T-helper 2 cell treated with Interferon-gamma antibody and Interleukin-4, amounts not matched to agents 100 ng/mL and 5 ng/mL, for 36 hours (primary cell): Measurements from ENCODE around the gene PPIB. TPM values are rescaled to one million over a fixed set of nuclear protein-coding genes. Genes with fewer than 3 reads are reported as not detected.
"Not testable (repeated sequence)": the region's sequence is repeated elsewhere in the genome, so short reads cannot be mapped to it uniquely, and the experiment has no call there.

Experiments
- intact Hi-C: fragments of 100-400 bp; cut with micrococcal nuclease; formaldehyde crosslinking; loops from one replicate; pipeline ENCODE4 v1.15.1; 2023
- total RNA-seq: library from RNA; stranded (reverse); gene quantifications from 2 replicates; pipeline ENCODE4 v1.2.3, GENCODE V29; 2022

The PPIB gene
- total RNA-seq, 1 donor from 2014 or later, result 587 TPM

DNA sequence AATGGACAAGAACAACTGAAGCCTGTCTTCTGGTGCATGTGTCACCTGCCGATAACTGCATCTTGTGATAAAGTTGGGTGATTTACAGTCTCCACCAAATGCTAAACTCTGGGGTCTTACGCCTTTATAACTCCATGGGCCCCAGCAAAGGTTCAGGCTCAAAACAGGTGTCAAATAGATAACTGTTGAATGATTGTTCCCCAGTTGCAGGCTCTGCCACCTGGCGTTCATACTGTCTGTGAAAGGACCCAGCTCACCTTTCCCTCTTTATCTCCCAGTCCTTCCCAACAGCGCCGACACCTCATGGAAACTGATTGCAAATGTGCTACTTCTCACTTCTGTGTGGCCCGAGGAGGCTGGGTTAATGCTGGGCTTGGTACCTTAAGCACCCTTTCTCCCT, 19.5 kb downstream of the PPIB start:
- intact Hi-C loops, result no loop called here

DNA sequence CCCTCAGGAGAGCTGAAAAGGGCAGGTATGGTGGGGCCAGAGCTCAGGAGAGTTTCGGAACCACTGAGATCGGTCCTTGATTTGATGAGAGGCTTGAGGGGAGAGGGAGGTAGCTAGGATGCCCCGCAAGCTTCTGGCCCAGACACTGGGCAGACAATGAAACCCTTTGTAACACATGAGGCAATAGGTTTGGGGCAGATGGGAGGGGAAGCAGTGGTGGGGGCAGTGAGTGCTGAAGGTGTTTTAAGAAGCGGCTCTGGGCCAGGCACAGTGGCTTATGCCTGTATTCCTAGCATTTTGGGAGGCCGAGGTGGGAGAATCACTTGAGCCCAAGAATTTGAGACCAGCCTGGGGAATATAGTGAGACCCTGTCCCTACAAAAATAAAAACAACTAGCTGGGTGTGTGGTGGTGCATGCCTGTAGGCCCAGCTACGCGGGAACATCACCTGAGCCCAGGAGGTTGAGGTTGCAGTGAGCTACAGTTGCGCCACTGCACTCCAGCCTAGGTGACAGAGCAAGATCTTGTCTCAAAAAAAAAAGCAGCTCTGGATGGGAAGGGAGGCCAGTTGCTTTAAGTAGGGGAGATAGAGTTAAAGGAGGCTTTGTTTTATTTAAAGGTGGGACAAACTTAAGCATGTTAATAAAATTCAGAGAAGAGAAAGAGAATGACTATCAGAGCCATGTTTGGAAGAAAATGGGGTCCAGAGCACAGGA, 20.9 kb downstream of the PPIB start:
- intact Hi-C loops, result no loop called here

DNA sequence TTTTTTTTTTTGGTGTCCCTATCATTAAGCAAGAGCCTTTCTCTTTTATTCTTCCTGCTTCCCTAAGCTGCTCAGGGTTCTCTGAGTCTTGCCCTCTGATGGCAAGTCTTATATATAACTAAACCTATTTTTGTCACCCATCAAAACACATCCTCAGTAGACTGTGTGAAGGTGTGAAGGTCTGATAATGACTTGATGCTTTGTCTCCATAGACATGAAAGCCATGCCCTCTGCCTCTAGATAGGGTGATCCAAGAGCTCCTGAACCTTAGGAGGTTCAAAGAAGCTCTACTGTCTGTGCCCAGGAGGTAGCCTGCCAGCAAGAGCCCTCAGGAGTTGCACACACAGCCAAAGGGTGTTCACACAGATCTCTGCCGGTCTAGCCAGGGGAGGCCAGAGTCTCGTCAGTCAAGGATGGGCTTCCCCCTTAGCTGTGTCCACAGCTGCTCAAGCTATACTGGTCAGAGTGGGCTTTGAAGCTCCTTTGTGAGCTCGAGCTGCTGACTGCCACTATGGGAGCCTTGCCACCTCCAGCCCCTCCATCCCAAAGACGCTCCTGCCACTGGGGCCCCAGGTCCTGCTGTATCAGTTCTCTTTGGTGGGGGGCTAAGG, 24.4 kb downstream of the PPIB start:
- intact Hi-C loops, result no loop called here

DNA sequence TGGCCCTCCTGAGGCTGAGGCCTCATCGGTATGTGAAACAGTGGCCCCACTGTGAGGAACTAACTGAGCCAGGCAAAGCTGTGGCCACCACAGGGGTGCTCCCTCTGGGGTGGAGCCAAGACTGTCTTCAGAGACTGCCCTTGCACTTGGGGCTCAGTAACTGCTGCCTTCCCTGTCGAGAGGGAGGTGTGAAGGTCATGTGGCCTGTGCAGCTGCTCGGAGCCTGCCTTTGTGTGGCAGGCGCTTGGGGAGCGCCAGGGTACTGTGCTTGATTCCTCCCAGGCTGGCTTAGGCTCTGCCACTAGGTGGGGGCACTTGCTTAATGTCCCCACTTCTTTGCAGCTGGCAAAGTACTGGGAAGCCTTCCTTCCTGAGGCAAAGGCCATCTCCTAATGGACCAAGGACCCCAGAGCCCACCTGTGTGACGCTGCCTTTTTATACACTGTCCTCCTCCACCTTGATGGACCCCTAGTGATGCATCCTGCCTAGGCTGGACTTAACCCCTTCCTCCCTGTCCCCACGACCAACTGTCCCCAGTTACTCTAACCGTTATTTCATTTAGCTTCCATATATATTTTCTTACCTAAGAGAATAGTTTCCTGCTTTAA, 25.5 kb downstream of the PPIB start:
- intact Hi-C loops, result no loop called here

DNA sequence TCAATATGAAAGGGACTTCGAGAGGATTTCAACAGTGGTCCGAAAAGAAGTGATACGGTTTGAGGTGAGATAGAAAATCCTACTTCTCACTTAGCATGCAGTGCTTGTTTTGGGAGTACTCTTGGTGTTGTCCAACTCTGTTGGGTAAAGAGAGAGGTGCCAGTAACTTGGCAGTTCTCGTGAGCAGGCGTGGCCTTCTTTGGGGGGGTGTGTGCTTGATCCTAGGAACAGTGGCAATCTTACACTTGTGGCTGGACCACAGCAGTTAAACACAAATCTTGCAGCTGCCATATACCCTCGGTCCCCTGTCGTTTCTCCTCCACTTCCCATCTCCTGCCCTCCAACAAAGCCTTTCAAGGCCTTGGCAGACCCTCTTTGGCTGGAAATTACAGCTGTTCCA, 26.5 kb downstream of the PPIB start:
- intact Hi-C loops, result no loop called here

DNA sequence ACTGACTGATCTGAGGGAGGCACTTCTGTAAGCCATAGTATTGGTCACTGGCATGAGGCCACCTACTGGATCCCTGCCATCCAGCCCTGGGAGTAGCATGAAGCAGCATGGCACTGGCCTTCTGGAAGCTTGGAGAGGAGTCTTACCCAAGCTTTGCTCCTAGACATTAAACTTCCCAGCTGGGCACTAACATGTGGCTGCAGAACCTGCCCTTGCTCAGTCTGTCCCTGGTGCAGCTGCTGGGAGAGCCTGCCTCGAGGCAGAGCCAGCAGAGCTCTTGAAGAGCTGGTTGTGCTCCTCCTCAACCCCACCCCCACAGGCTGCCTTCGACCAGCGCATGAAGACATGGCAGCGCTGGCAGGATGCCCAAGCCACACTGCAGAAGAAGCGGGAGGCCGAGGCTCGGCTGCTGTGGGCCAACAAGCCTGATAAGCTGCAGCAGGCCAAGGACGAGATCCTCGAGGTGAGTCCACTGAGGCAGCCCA, 28.4 kb downstream of the PPIB start:
- intact Hi-C loops, result no loop called here

DNA sequence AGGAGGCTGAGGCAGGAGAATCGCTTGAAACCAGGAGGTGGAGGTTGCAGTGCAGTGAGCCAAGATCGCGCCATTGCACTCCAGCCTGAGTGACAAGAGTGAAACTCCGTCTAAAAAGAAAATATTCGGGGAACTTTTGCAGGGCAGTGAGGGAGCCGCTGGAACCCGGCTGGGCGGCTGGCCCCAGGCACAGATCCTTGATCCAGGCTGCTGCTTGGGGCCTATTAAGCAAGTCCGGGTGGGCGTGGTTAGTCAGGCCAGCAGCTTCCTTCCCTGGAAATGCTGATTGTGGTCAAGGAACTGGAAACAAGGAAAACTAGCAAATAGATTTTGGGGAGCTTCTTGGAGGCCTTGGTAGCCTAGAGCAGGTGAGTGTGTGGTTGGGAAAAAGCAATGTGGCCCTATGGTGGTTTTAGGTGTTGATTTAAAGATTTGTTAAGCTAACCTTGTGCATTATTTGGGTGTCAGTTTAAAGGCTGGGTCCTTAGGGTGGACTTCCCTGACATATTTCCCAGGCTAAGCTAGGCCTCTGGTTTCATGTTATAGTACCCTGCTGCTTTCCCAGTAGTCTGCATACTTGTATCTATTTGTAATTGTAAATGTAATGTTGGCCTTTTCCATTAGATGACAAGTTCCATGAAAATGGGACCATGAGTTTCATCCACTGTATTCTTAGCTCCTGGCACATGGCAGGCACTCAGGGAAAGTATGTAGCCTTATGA, 29.0 kb downstream of the PPIB start:
- intact Hi-C loops, result no loop called here

DNA sequence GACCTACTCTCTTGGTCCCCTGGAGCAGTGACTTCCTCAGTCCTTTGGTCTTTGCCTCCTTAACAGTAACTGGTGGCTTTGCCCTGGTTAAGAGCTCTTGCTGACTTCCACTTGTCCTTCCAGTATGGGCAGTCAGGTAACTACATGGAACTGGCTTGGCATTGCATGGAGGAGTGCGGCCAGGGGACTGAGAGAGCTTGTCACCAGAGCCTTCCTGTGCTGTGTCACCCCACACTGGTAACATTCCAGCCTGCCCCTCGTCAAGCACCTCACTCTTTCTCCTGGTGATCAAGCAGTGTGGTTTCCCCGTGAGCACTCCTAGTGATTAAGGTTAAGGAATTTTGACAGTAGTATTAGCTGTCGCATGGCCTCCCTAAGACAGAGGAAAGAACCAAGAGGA, 30.6 kb downstream of the PPIB start:
- intact Hi-C loops, result no loop called here

DNA sequence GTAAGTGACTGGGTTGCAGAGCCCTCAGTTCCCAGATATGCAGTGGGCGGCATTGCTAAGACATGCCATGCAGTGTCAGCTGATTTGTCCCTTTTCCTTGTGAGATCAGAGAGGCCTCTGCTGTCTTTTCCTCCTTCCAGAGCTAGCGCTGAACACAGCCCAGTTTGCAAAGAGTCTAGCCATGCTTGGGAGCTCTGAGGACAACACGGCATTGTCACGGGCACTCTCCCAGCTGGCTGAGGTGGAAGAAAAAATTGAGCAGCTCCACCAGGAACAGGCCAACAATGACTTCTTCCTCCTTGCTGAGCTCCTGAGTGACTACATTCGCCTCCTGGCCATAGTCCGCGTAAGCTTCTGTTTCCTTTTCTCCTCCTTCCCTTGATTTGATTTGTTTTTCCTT, 31.3 kb downstream of the PPIB start:
- intact Hi-C loops, result no loop called here

DNA sequence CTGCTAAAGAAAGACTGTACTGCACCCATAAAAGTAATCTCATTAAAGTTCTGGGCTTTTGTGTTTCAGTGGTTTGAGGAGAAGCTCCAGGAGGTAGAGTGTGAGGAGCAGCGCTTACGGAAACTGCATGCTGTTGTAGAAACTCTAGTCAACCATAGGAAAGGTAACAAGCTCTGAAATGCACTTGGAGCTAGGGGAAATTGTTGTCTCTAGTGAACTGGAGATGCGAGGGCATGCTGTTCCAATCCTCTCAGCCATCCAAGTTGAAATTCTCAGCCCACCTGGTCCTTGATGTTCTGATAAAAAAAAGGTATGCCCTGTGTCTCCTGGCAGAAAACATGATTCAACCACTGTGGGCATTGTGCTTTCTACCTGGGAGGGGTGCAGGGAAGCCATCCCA, 32.7 kb downstream of the PPIB start:
- intact Hi-C loops, result no loop called here

DNA sequence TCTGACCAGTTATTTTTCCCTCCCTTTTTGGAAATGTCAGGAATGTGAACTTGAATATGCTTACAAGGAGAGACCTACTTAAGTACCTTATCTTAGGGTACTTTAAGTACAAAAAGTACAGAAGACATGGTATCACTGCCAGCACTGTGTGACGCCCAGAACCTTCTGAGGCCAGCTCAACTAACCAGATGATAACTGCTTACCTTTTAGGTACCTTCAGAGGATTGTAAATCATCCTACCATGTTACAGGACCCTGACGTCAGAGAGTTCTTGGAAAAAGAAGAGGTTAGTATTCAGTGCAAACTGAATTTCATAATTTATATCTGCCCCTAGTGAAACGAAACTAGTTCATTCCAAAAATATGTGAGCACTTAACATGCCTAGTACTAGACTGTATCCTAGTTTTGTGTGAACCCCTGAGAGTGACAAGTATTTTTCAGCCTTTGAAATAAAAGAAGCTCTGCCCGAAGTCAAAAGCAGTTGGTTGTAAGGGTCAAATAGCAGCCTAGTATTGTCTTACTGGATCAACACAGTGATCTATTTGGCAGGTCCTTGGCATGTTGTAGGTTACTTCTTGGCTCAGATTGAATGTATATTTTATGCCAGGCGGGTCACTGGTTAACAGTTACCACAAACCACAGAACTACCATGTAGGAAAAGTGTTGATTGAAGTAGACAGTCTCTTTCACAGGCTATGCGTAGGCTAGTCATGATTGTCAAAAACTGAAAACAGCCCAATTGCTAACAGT, 35.1 kb downstream of the PPIB start:
- intact Hi-C loops, result no loop called here

DNA sequence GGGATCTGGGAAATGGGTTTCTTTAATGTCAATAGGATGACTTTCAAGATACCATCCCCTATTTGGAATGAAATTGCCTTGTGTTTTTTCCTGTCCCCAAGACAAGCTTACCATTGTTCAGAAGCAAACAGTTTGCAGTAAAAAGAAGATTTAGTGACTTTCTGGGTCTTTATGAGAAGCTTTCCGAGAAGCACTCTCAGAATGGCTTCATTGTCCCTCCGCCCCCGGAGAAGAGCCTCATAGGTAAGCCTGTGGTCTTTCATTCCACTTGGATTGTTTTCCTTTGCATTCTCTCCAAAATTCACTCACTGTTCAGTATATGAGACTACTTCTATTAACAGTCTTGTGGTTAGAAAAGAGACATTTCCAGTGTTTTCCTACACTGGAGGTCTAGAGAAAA, 36.8 kb downstream of the PPIB start:
- intact Hi-C loops, result no loop called here

DNA sequence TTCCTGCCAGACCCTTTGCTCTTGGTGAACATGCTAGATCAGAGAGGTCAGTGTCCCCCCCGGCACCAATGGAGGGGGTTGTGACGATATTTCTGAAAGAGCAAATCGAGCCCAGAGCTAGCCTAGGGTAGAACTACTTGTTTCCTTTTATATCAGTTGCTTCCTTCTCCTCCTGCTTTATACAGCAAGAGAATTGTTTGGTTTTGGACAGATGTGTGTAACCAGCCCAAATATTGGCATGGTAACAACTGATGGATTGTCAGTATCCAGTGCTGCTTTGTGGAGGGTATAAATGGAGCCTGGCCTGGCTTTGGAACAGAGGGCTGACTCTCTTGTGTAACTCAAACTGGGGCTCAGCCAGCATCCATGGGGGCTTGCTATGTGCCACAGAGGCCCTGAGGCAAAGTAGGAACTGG, 39.9 kb downstream of the PPIB start:
- intact Hi-C loops, result no loop called here

DNA sequence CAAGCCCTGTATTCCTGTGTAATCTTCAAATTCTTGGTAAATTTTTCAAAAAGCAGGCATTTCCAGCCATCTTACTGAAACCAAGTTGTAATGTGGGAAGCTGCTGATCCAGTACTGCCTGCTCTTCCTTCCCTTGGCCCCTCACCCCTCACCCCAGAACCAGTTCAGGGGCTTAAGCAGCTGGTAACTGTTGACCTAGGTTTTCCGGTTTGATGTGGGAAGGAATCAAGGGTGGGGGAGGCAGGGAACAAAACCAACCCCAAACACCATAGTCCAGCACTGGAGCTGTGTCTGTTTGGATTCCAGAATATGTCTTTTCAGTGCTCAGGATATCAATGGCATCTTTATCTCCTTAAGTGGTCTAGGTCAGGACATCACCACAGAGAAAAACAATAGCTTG, 40.4 kb downstream of the PPIB start:
- intact Hi-C loops, result no loop called here

DNA sequence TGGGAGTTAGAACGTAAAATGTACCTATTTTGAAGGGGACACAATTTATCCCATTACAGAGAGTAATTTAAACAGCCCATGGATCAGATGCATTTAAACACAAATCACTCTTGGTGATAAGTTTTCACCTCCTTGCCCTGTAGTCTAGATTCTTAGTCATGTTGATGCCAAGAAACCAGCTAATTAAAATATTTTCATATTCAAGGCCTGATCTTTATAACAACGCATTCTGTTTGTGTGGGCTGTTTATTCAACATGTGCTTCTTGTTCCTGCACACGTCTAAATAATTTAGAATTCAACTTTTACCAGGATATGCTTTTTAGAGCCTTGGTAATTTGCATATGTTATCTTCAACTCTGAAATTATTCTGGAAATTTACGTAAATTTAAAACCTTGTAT, 41.2 kb downstream of the PPIB start:
- intact Hi-C loops, result no loop called here

DNA sequence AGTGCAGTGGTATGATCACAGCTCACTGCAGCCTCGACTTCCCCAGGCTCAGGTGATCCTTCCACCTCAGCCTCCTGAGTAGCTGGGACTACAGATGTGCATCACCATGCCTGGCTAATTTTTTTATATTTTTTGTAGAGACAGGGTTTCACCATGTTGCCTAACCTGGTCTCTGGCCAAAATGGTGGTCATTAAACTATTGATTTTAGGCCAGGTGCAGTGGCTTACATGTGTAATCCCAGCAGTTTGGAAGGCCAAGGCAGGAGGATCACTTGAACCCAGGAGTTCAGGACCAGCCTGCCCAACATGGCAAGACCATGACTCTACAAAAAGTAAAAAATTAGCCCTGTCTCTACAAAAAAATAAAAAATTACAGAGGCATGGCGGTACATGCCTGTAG, 42.5 kb downstream of the PPIB start:
- intact Hi-C loops, result not testable (repeated sequence)

DNA sequence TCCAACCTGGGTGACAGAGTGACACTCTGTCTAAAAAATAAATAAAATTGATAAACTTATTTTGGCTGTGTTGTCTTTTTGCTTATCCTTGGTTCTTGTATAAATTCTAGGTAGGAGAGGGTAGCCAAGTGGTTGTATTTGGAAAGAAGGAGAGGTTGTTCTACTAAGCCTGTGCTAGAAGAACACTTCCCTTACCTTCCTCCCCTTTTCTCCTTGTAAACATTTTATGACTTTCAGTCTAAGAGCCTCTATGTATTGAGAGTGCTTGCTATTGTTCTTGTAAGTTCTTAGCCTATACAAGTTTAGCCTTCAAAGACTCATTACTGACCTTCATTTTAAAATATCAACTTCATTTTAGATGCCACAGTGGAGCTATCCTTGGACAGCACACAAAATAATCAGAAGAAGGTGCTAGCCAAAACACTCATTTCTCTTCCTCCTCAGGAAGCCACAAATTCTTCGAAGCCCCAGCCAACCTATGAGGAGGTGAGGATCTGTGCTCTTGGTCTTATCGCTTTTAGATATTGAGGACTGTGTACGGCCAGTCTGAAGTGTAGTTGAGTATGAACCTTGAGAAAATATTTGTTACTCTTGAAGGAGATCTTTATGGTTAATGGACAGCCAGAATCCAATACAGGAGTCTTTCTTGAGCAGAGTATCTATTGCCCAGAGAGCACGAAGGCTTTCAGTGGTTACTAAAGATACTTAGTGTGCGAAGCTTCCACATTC, 44.9 kb downstream of the PPIB start:
- intact Hi-C loops, result no loop called here

DNA sequence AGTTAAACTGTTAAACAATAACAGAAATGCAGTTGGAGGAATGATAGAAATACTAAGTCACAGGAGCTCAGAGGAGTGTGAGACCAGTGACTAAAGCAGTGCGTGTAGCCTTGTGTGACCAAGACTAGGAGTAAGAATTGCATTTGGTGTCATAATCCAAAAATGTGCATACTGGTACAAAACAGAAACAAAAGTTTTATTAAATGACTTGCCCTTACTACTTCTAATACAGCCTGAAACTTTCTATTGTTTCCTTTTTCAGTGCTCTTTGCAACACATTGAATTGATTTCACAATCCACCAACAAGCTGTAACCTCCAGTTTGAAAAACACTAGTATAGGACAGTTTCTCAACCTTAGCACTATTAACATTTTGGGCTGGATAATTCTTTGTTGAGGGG, 49.9 kb downstream of the PPIB start:
- intact Hi-C loops, result no loop called here

DNA sequence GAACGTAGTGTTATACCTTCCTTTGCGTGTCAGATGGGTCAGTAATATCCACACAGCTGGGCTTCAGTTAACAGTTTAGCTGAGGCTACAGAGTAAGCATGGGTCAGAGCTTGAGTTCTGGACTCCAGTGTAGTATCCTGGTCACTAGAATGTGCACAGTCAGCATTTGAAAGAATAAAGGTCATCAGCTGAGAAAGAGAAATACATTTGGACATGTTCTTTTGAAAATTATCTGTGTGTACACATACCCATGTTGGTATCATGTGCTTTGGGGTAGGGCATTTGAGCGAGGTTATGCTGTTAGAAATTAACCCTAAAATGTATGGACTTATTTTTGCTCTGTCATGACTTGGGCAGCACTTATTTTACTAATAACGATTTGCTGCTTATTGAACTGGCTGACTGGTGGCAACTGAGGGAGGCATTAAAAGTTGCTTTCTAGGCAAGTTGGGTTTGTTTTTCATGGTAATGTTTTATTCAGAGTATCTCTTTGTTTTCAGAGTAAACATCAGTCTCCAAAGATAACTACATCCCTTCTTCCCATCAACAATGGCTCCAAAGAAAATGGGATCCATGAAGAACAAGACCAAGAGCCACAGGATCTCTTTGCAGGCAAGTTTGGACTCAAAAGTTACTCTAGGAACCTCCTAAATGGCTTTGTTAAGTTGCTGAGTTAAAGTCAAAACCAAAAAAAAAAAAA, 50.6 kb downstream of the PPIB start:
- intact Hi-C loops, result no loop called here

DNA sequence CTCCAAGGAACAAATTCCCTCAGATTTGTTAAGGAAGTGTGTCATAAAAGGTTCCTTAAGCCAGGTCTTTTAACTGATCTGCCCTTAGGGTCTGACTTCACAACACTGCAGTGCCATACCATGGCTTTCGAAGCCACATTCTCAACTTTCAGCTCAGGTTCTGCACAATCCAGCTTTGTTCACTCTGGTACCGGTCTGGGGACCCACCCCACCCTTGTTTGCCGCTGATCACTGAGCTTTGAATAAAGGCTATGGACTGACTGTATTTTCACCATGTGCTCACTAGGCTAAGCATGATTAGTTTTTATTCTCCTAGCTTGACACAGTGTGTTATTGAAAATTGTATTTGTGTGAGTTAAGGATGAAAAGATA, 51.2 kb downstream of the PPIB start:
- intact Hi-C loops, result no loop called here
